ENCODE results near the gene PUM1.

PUM1 gene

GRCh38 chr1:31020007-31020790 lies 45.3 kb downstream of the PUM1 start:
- no peak for TF ChIP-seq POLR2AphosphoS5 (IDR thresholded peaks at IDR 0.05; ENCODE audit: low read depth, low read length)
- TF ChIP-seq, protein P1, sequence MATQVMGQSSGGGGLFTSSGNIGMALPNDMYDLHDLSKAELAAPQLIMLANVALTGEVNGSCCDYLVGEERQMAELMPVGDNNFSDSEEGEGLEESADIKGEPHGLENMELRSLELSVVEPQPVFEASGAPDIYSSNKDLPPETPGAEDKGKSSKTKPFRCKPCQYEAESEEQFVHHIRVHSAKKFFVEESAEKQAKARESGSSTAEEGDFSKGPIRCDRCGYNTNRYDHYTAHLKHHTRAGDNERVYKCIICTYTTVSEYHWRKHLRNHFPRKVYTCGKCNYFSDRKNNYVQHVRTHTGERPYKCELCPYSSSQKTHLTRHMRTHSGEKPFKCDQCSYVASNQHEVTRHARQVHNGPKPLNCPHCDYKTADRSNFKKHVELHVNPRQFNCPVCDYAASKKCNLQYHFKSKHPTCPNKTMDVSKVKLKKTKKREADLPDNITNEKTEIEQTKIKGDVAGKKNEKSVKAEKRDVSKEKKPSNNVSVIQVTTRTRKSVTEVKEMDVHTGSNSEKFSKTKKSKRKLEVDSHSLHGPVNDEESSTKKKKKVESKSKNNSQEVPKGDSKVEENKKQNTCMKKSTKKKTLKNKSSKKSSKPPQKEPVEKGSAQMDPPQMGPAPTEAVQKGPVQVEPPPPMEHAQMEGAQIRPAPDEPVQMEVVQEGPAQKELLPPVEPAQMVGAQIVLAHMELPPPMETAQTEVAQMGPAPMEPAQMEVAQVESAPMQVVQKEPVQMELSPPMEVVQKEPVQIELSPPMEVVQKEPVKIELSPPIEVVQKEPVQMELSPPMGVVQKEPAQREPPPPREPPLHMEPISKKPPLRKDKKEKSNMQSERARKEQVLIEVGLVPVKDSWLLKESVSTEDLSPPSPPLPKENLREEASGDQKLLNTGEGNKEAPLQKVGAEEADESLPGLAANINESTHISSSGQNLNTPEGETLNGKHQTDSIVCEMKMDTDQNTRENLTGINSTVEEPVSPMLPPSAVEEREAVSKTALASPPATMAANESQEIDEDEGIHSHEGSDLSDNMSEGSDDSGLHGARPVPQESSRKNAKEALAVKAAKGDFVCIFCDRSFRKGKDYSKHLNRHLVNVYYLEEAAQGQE (IDR thresholded peaks at IDR 0.05; ENCODE audit: insufficient read depth in 1 of 2, low read depth in 2 of 2, low read length in 2 of 2) = no peak
- TF ChIP-seq SIN3A (IDR thresholded peaks at IDR 0.05; ENCODE audit: borderline replicate concordance, insufficient read depth, low read length) = no peak
- TF ChIP-seq TAF1 (IDR thresholded peaks at IDR 0.05; ENCODE audit: borderline replicate concordance, insufficient read depth, low read length) = no peak
- TF ChIP-seq FOXP2 (optimal IDR thresholded peaks at IDR 0.05; ENCODE audit: borderline replicate concordance, extremely low read depth, extremely low read length, insufficient read depth) = no peak

GRCh38 chr1:31019401-31019800 lies 46.1 kb downstream of the PUM1 start:
- no peak for TF ChIP-seq FOXP2 (optimal IDR thresholded peaks at IDR 0.05; ENCODE audit: borderline replicate concordance, extremely low read depth, extremely low read length, insufficient read depth)
- TF ChIP-seq, protein P1 (IDR thresholded peaks at IDR 0.05; ENCODE audit: insufficient read depth in 1 of 2, low read depth in 2 of 2, low read length in 2 of 2) = no peak
- no peak for TF ChIP-seq TAF1 (IDR thresholded peaks at IDR 0.05; ENCODE audit: borderline replicate concordance, insufficient read depth, low read length)
- TF ChIP-seq SIN3A (IDR thresholded peaks at IDR 0.05; ENCODE audit: borderline replicate concordance, insufficient read depth, low read length) = no peak

GRCh38 chr1:31016868-31017267 lies 48.6 kb downstream of the PUM1 start:
- TF ChIP-seq POLR2AphosphoS5 (IDR thresholded peaks at IDR 0.05; ENCODE audit: low read depth, low read length) (no peak), SIN3A (IDR thresholded peaks at IDR 0.05; ENCODE audit: borderline replicate concordance, insufficient read depth, low read length) (no peak), FOXP2 (optimal IDR thresholded peaks at IDR 0.05; ENCODE audit: borderline replicate concordance, extremely low read depth, extremely low read length, insufficient read depth) (no peak), TAF1 (IDR thresholded peaks at IDR 0.05; ENCODE audit: borderline replicate concordance, insufficient read depth, low read length) (no peak)
- TF ChIP-seq, protein P1 (IDR thresholded peaks at IDR 0.05; ENCODE audit: insufficient read depth in 1 of 2, low read depth in 2 of 2, low read length in 2 of 2) = no peak

DNA sequence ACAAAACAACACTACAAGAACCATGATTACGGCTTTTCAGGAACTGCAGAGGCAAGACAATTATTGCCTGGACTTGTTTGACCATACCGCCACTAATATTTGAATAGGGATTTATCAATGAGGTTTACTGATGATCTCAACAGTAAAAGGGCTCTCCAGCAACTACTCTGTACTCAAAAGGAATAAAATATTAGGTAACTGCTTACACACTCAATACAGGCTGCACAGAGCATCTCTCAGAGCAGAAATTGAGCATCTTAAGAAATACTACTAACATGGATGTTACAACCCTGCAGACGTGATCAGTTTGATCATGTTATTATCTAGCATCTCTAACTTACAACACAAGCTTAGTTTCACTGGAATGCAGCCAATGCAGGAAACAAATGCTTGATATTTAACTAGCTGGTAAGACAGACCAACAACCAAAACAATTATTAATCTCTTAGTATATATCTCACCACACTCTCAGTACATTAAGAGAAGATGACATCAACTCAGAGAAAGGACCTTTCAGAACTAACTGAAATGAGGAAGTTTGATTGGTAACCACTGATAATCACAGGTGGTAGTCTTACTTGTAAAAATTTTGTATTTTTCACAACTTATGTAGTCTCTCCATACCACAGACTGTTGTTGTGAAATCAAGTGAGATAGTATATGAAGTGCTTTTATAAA lies 52.2 kb downstream of the PUM1 start:
- TF ChIP-seq, protein P1 (IDR thresholded peaks at IDR 0.05; ENCODE audit: insufficient read depth in 1 of 2, low read depth in 2 of 2, low read length in 2 of 2) = no peak
- no peak for TF ChIP-seq FOXP2 (optimal IDR thresholded peaks at IDR 0.05; ENCODE audit: borderline replicate concordance, extremely low read depth, extremely low read length, insufficient read depth)
- no peak for TF ChIP-seq POLR2AphosphoS5 (IDR thresholded peaks at IDR 0.05; ENCODE audit: low read depth, low read length)
- no peak for TF ChIP-seq TAF1 (IDR thresholded peaks at IDR 0.05; ENCODE audit: borderline replicate concordance, insufficient read depth, low read length)
- no peak for TF ChIP-seq SIN3A (IDR thresholded peaks at IDR 0.05; ENCODE audit: borderline replicate concordance, insufficient read depth, low read length)

All from PFSK-1 (cell line).